Transverse colon (tissue), 4 donors: ENCODE measurements around the gene SPG7.

Source experiments
- CTCF ChIP-seq, 5 experiments: fragments of 200-600 bp in 3 of 5; fragments of 450-650 bp in 2 of 5; sonication (generic) in 3 of 5; IDR thresholded peaks; 1 replicate in 2 of 5; 2 replicates in 3 of 5; pipeline ENCODE4 v1.5.1; 2016 to 2017; ENCODE audit warnings: antibody characterized with exemption in 5 of 5, inconsistent platforms in 3 of 5, mild to moderate bottlenecking in 2 of 5, moderate library complexity in 1 of 5
- POLR2A ChIP-seq: fragments of 450-650 bp; IDR thresholded peaks from one replicate; pipeline ENCODE4 v1.6.1; 2016; ENCODE audit warnings: antibody characterized with exemption, mild to moderate bottlenecking, moderate library complexity
- POLR2AphosphoS5 ChIP-seq, 3 donors: sonication (generic); formaldehyde crosslinking; IDR thresholded peaks; one replicate each; pipeline ENCODE4 v1.6.1; 2016; ENCODE audit warnings: antibody characterized with exemption in 3 of 3

GRCh38 chr16:89482150-89482816, 25.9 kb upstream of the SPG7 start:
- TF ChIP-seq CTCF (IDR thresholded peaks at IDR 0.05) (no peak), POLR2A (no peak), POLR2AphosphoS5 (IDR thresholded peaks at IDR 0.05) (no peak)
